Esophagus squamous epithelium (tissue), 5 donors: Measurements from ENCODE around the gene SNX32. TPM values are rescaled to one million over a fixed set of nuclear protein-coding genes. Genes with fewer than 3 reads are reported as not detected.

Experiments used
- DNase-seq: peaks from one replicate; lab custom pipeline; 2025; lab: John Stamatoyannopoulos, UW
- H3K27ac ChIP-seq, 4 donors: fragments of 200-600 bp; sonication (generic); one replicate each; pipeline ENCODE4 v1.5.1; 2016 to 2019; ENCODE audit warnings: mild to moderate bottlenecking in 1 of 4
- H3K27me3 ChIP-seq, 4 donors: fragments of 200-600 bp; sonication (generic); 1 replicate in 3 of 4; 2 replicates in 1 of 4; pipeline versions ENCODE4 v1.5.1 to v1.6.0; 2017 to 2021; ENCODE audit warnings: antibody characterized with exemption in 1 of 4
- H3K36me3 ChIP-seq, 3 donors: fragments of 200-600 bp; sonication (generic); one replicate each; pipeline ENCODE4 v1.5.1; 2016 to 2019
- H3K4me1 ChIP-seq, 3 donors: fragments of 200-600 bp; sonication (generic); one replicate each; pipeline ENCODE4 v1.5.1; 2017 to 2019
- H3K4me3 ChIP-seq, 4 donors: fragments of 200-600 bp; sonication (generic); 1 replicate in 3 of 4; 2 replicates in 1 of 4; pipeline ENCODE4 v1.5.1; 2016 to 2019; ENCODE audit warnings: mild to moderate bottlenecking in 2 of 4, moderate library complexity in 1 of 4
- H3K9me3 ChIP-seq, 3 donors: fragments of 200-600 bp; sonication (generic); one replicate each; pipeline ENCODE4 v1.5.1; 2016 to 2019
- POLR2A ChIP-seq, 4 donors: fragments of 450-650 bp; IDR thresholded peaks; one replicate each; pipeline ENCODE4 v1.6.1; 2017; ENCODE audit warnings: antibody characterized with exemption in 4 of 4, mild to moderate bottlenecking in 4 of 4, moderate library complexity in 3 of 4
- WGBS, 2 donors: methylation state at CpG; one replicate each; pipeline ENCODE4 v1.1.5; 2018; 5-methylcytosine and 5-hydroxymethylcytosine counted together
- intact Hi-C: fragments of 100-400 bp; cut with DNase I; formaldehyde crosslinking; loops from one replicate; pipeline ENCODE4 v1.15.0; 2022
- total RNA-seq, 4 donors: library from RNA; depleted of rRNA; stranded (reverse); fragments of >200 nt; gene quantifications; one replicate each; pipeline ENCODE4 v1.1.0, GENCODE V29; 2016
- TF ChIP-seq, protein P1 (sequence below), 6 experiments: fragments of 450-650 bp in 4 of 6; fragments of 200-600 bp in 2 of 6; sonication (generic) in 2 of 6; IDR thresholded peaks; one replicate each; pipeline ENCODE4 v1.5.1; 2016 to 2019; ENCODE audit warnings: antibody characterized with exemption in 6 of 6, mild to moderate bottlenecking in 4 of 6, moderate library complexity in 4 of 6
- donor health status: DM: yes; HTN: yes; CAD: no.

Gene SNX32
- total RNA-seq, 4 donors from 2014 or later = 0.38 TPM; not detected in 3

DNA sequence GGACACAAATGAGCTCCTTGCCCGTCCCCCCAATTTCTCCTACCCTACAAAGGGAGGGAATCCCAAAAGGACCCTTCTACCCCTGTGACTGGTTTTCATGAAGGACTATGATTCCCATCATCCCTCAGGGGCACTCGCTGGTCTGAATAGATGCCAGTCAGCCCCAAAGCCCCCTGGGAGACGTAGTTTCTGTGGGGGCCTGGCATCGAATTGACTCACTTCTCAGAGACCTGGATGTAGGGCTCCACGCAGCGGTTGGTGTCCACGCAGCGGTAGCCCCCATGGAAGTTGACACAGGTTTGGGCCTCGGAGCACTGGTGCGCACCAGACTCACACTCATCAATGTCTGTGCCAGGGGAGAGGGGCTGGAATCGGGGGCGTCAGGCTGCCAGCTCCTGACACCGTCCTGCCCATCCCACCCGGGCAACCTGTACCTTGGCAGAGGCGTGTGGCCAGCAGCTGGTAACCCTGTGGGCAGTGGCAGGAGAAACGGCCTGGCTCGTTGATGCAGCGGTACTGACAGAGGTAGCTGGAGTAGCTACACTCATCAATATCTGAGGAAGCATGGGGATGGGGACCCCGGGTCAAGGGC is 34.4 kb downstream of the SNX32 start:
- Histone ChIP-seq H3K4me3 (no peak overlapping the region), H3K4me1 (peaks cover 10 to 50% (median 14%) of the 10 kb centered on the region in 3 donors), H3K27ac (no peak overlapping the region), H3K27me3 (no peaks in the 10 kb centered on the region), H3K36me3 (peaks cover 17 to 52% (median 26%) of the 10 kb centered on the region in 3 donors), H3K9me3 (no peaks in the 10 kb centered on the region)
- intact Hi-C loops = no loop called here
- WGBS, 2 donors = 82% methylated on average over 10 of the region's 19 CpGs; no CpG with 5 or more reads in 1 of the 2 donors
- TF ChIP-seq, protein P1, sequence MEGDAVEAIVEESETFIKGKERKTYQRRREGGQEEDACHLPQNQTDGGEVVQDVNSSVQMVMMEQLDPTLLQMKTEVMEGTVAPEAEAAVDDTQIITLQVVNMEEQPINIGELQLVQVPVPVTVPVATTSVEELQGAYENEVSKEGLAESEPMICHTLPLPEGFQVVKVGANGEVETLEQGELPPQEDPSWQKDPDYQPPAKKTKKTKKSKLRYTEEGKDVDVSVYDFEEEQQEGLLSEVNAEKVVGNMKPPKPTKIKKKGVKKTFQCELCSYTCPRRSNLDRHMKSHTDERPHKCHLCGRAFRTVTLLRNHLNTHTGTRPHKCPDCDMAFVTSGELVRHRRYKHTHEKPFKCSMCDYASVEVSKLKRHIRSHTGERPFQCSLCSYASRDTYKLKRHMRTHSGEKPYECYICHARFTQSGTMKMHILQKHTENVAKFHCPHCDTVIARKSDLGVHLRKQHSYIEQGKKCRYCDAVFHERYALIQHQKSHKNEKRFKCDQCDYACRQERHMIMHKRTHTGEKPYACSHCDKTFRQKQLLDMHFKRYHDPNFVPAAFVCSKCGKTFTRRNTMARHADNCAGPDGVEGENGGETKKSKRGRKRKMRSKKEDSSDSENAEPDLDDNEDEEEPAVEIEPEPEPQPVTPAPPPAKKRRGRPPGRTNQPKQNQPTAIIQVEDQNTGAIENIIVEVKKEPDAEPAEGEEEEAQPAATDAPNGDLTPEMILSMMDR (IDR thresholded peaks at IDR 0.05) = no peak
- DNase-seq = no peak

DNA sequence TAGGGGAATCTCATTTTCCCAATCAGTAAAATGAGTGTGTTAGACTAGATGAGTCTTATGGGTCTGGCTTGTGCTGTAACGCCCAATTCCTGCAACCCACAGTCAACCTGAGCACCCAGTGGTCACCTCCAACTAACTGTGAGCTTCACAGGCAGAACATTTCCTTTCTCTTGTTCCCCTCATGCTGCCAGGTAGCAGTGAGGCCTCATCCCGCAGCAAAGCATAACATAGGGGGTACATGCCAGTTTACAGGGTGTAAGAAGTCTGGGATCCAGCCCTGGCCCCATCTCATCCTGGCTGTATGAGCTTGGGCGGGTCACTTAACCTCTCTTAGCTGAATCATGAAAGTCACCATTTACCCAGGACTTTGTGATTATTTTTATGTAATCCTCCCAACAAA is 35.1 kb downstream of the SNX32 start:
- intact Hi-C loops = no loop called here
- no peaks in the 10 kb centered on the region for H3K9me3 ChIP-seq
- 89 to 92% methylated on average over 2 to 3 of the region's 3 CpGs for WGBS, 2 donors
- H3K27ac ChIP-seq = no peak overlapping the region
- no peaks in the 10 kb centered on the region for H3K27me3 ChIP-seq
- no peak for DNase-seq
- peaks cover 17 to 45% (median 21%) of the 10 kb centered on the region in 3 donors for H3K36me3 ChIP-seq
- no peak for TF ChIP-seq POLR2A (IDR thresholded peaks at IDR 0.05)
- TF ChIP-seq, protein P1 (IDR thresholded peaks at IDR 0.05) = no peak
- no peak overlapping the region for H3K4me3 ChIP-seq
- H3K4me1 ChIP-seq = peaks cover 14 to 51% (median 16%) of the 10 kb centered on the region in 3 donors

DNA sequence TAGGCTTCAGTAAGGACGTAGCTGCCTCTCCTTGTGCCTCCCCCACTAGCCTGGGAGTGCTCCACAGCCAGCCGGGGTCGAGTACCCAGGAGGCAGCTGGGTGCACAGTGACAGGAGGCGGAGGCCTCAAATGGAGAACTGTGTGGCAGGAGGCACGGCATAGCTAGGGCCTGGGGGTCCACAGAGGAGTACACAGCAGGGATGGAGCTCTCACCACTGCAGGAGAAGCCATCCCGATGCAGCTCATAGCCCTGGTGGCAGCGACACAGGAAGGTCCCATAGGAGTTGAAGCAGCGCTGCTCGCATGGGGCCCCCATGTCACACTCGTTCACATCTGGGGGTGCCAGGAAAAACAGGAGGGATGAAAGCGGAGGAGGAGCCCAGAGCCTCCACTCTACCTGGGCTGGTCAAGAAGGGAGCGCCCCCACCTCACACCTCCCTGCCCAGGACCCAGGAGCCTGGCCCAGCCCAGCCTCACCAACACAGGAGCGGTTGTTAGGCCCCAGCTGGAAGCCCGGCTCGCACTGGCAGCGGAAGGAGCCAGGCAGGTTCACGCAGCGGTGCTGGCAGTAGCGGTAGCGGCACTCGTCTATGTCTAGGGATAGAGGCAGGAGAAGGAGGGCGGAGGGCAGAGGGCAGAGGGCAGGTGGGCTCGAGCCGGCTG is 36.0 kb downstream of the SNX32 start:
- Histone ChIP-seq H3K4me3 (no peak overlapping the region), H3K9me3 (no peaks in the 10 kb centered on the region), H3K27me3 (no peaks in the 10 kb centered on the region), H3K27ac (peak overlapping the region in 1 of 4 donors; percentile 95), H3K4me1 (peaks cover 16 to 51% (median 18%) of the 10 kb centered on the region in 3 donors), H3K36me3 (peaks cover 12 to 36% (median 12%) of the 10 kb centered on the region in 3 donors)
- TF ChIP-seq, protein P1 (IDR thresholded peaks at IDR 0.05) = no peak
- no peak for TF ChIP-seq POLR2A (IDR thresholded peaks at IDR 0.05)
- WGBS, 2 donors = 63 to 72% methylated on average over 9 to 12 of the region's 24 CpGs
- intact Hi-C loops = no loop called here
- DNase-seq = no peak

DNA sequence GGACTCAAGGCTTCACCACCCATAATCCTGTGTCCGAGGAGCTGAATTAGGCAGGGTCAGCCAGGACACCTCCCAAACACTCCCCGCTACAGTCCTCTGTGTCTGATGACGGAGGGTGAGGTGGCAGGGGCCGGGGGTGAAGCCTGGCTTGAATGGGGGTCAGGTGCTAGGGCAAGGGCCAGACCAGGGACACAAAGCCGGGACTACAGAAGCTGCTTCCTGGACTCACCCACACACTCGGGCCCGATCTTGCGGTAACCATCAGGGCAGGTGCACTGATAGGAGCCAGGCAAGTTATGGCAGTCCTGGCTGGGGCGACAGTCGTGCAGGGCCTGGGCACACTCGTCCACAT is 36.5 kb downstream of the SNX32 start:
- H3K27ac ChIP-seq = peak overlapping the region in 2 of 4 donors; percentile 92 to 95
- WGBS, 2 donors = 71 to 100% methylated on average over 1 to 8 of the region's 11 CpGs
- peaks cover 16 to 51% (median 18%) of the 10 kb centered on the region in 3 donors for H3K4me1 ChIP-seq
- H3K4me3 ChIP-seq = no peak overlapping the region
- H3K36me3 ChIP-seq = peaks cover 7 to 31% (median 7%) of the 10 kb centered on the region in 3 donors
- intact Hi-C loops = no loop called here
- H3K27me3 ChIP-seq = no peaks in the 10 kb centered on the region
- TF ChIP-seq, protein P1 (IDR thresholded peaks at IDR 0.05) = no peak
- TF ChIP-seq POLR2A (IDR thresholded peaks at IDR 0.05) = no peak
- H3K9me3 ChIP-seq = no peaks in the 10 kb centered on the region
- DNase-seq = no peak
